Activated naive CD8-positive, alpha-beta T cell treated with anti-CD3 and anti-CD28 coated beads, Interleukin-2, amount 50 U/mL, for 16 hours (primary cell): ENCODE data around the gene KCNIP1.
"Not testable (repeated sequence)": the region's sequence is repeated elsewhere in the genome, so short reads cannot be mapped to it uniquely, and the experiment has no call there.

Experiments used
- DNase-seq: peaks from one replicate; pipeline ENCODE4 v3.0.0-alpha.2; 2020; ENCODE audit warnings: low read depth, low spot score

KCNIP1 gene

GRCh38 chr5:170536525-170536924 is 32.7 kb downstream of the KCNIP1 start:
- no peak for DNase-seq

GRCh38 chr5:170537451-170538095 is 33.8 kb downstream of the KCNIP1 start:
- no peak for DNase-seq

GRCh38 chr5:170538096-170538465 is 34.3 kb downstream of the KCNIP1 start:
- DNase-seq, result no peak

- DNase-seq, result no peak
Measured at GRCh38 chr5:170538696-170539586, 35.1 kb downstream of the KCNIP1 start.

GRCh38 chr5:170540271-170540670 is 36.5 kb downstream of the KCNIP1 start:
- DNase-seq, result no peak

GRCh38 chr5:170541146-170541769 is 37.4 kb downstream of the KCNIP1 start:
- no peak for DNase-seq

GRCh38 chr5:170542691-170543293 is 39.0 kb downstream of the KCNIP1 start:
- no peak for DNase-seq

GRCh38 chr5:170545313-170545712 is 41.5 kb downstream of the KCNIP1 start:
- DNase-seq, result no peak

- no peak for DNase-seq
Measured at GRCh38 chr5:170545811-170546210, 42.0 kb downstream of the KCNIP1 start.

- no peak for DNase-seq
Measured at GRCh38 chr5:170546282-170546681, 42.5 kb downstream of the KCNIP1 start.

- DNase-seq, result not testable (repeated sequence)
Measured at GRCh38 chr5:170550382-170550781, 46.6 kb downstream of the KCNIP1 start.

- no peak for DNase-seq
Measured at GRCh38 chr5:170551076-170551475, 47.3 kb downstream of the KCNIP1 start.

GRCh38 chr5:170551622-170552021 is 47.8 kb downstream of the KCNIP1 start:
- no peak for DNase-seq

GRCh38 chr5:170552621-170553115 is 48.8 kb downstream of the KCNIP1 start:
- no peak for DNase-seq

GRCh38 chr5:170553218-170553617 is 49.4 kb downstream of the KCNIP1 start:
- DNase-seq, result no peak

- no peak for DNase-seq
Measured at GRCh38 chr5:170554521-170555267, 50.9 kb downstream of the KCNIP1 start.

GRCh38 chr5:170557314-170557713 is 53.5 kb downstream of the KCNIP1 start:
- no peak for DNase-seq

- DNase-seq, result no peak
Measured at GRCh38 chr5:170559296-170559695, 55.5 kb downstream of the KCNIP1 start.

GRCh38 chr5:170560938-170561337 is 57.1 kb downstream of the KCNIP1 start:
- no peak for DNase-seq

- DNase-seq, result no peak
Measured at GRCh38 chr5:170562166-170562874, 58.5 kb downstream of the KCNIP1 start.

GRCh38 chr5:170562875-170563228 is 59.0 kb downstream of the KCNIP1 start:
- DNase-seq, result no peak
